ENCODE results near the gene P2RY12.

- no peak for TF ChIP-seq POLR2A (IDR thresholded peaks at IDR 0.05)
- no peak for TF ChIP-seq CTCF (IDR thresholded peaks at IDR 0.05)
Measured at GRCh38 chr3:151320131-151320530, 64.4 kb downstream of the P2RY12 start.
